OCI-LY1 (cell line): Measurements from ENCODE around the gene ANKH.

Experiments
- H2AFZ ChIP-seq: fragments of 200-600 bp; sonication (generic), shearing (Covaris generic); 2 replicates; pipeline ENCODE4 v1.6.0; 2014; ENCODE audit warnings: antibody characterized with exemption, mild to moderate bottlenecking, low read length
- H3F3A ChIP-seq: fragments of 200-600 bp; sonication (generic), shearing (Covaris generic); 2 replicates; pipeline ENCODE4 v1.6.0; 2014; ENCODE audit warnings: mild to moderate bottlenecking, antibody characterized with exemption, low read length, moderate library complexity; ENCODE audit not compliant: insufficient read depth
- H3K27ac ChIP-seq: fragments of 200-600 bp; sonication (generic); 2 replicates; pipeline ENCODE4 v1.5.1; 2014; ENCODE audit warnings: low read length, mixed run types, mild to moderate bottlenecking, low read depth; ENCODE audit not compliant: poor library complexity, severe bottlenecking
- H3K27me3 ChIP-seq: fragments of 200-600 bp; sonication (generic); 2 replicates; pipeline ENCODE4 v1.6.0; 2014; ENCODE audit warnings: antibody characterized with exemption, mild to moderate bottlenecking, low read length, moderate library complexity; ENCODE audit not compliant: insufficient read depth
- H3K36me3 ChIP-seq: fragments of 200-600 bp; sonication (generic); 2 replicates; pipeline ENCODE4 v1.6.1; 2014; ENCODE audit warnings: mild to moderate bottlenecking, antibody characterized with exemption, low read length, moderate library complexity, mixed read lengths; ENCODE audit not compliant: insufficient read depth
- H3K4me1 ChIP-seq: fragments of 200-600 bp; sonication (generic); 2 replicates; pipeline ENCODE4 v1.5.1; 2014; ENCODE audit warnings: mild to moderate bottlenecking, low read length, moderate library complexity; ENCODE audit not compliant: insufficient read depth, severe bottlenecking
- H3K4me2 ChIP-seq: fragments of 200-600 bp; sonication (generic), shearing (Covaris generic); 2 replicates; pipeline ENCODE4 v1.6.1; 2014; ENCODE audit warnings: low read length
- H3K4me3 ChIP-seq: fragments of 200-600 bp; sonication (generic); 2 replicates; pipeline ENCODE4 v1.5.1; 2014; ENCODE audit warnings: low read length, low read depth, mild to moderate bottlenecking, mixed read lengths; ENCODE audit not compliant: poor library complexity, severe bottlenecking
- H3K79me2 ChIP-seq: fragments of 200-600 bp; shearing (Covaris generic); 2 replicates; pipeline ENCODE4 v1.6.1; 2016; ENCODE audit warnings: mixed run types, low read length, mixed read lengths; ENCODE audit not compliant: insufficient read depth
- H3K9ac ChIP-seq: fragments of 200-600 bp; sonication (generic), shearing (Covaris generic); 2 replicates; pipeline ENCODE4 v1.6.1; 2014; ENCODE audit warnings: mild to moderate bottlenecking, low read length, mixed read lengths
- H3K9me2 ChIP-seq: fragments of 200-600 bp; sonication (generic), shearing (Covaris generic); 2 replicates; pipeline ENCODE4 v1.6.1; 2014; ENCODE audit warnings: low read depth, mild to moderate bottlenecking, low read length, mixed read lengths
- H3K9me3 ChIP-seq: fragments of 200-600 bp; shearing (Covaris generic); 2 replicates; pipeline ENCODE4 v1.6.1; 2014; ENCODE audit warnings: low read length, mixed read lengths
- H4K20me1 ChIP-seq: fragments of 200-600 bp; sonication (generic), shearing (Covaris generic); 2 replicates; pipeline ENCODE4 v1.6.0; 2016; ENCODE audit warnings: mild to moderate bottlenecking, low read length; ENCODE audit not compliant: insufficient read depth
- EZH2 ChIP-seq: fragments of 200-600 bp; sonication (generic), shearing (Covaris generic); IDR thresholded peaks from 2 replicates; pipeline ENCODE4 v1.8.0; 2017; ENCODE audit warnings: borderline replicate concordance, mixed run types, mild to moderate bottlenecking, antibody characterized with exemption, low read length, moderate library complexity, mixed read lengths
- TF ChIP-seq, protein P1 (sequence below): fragments of 200-600 bp; sonication (generic), shearing (Covaris generic); IDR thresholded peaks from 2 replicates; pipeline ENCODE4 v1.5.1; 2017; ENCODE audit warnings: mild to moderate bottlenecking, antibody characterized with exemption, low read length, moderate library complexity, mixed read lengths

ANKH gene

DNA sequence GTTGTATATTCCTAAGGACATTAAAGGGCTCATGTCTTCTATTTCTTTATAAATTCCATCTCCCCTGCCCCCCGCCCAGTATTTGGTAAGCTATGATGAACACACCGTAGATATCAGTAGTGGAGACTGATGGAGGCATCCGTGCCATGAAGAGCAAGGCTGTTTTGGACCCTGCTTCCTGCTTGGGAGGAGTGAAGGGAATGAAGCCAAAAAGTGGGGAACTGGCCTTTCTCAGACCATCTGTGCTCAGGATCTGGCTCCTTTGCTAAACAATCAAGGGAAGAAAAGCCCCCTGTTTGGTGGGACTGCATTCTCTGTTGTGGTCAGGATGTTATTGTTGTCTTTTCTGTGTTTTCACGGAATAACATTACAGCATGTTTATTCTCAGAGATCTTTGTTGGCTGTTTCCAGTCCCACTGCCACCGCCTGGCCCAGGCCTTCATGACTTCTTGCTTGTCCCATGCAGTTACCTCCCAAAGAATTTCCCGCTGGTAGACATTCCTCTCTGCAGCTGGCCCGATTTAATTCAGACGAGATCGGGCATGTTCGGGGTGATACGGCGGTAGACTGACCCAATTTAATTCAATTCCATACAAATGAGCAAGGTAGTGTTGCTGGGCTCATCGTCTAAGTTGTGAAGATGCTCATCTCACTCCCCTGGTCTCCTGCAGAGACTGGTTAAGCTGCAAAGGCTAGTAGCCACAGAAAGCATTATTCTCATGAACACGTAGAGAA, 31.4 kb upstream of the ANKH start:
- Histone ChIP-seq H3K9me3 (no peaks in the 10 kb centered on the region), H3K79me2 (no peaks in the 10 kb centered on the region), H3F3A (no peaks in the 10 kb centered on the region), H3K27me3 (no peaks in the 10 kb centered on the region), H3K9ac (no peak overlapping the region), H3K9me2 (no peaks in the 10 kb centered on the region), H3K4me2 (no peak overlapping the region), H4K20me1 (no peaks in the 10 kb centered on the region), H2AFZ (no peak overlapping the region), H3K27ac (no peak overlapping the region), H3K36me3 (no peaks in the 10 kb centered on the region), H3K4me1 (no peaks in the 10 kb centered on the region), H3K4me3 (no peak overlapping the region)
- TF ChIP-seq, protein P1, sequence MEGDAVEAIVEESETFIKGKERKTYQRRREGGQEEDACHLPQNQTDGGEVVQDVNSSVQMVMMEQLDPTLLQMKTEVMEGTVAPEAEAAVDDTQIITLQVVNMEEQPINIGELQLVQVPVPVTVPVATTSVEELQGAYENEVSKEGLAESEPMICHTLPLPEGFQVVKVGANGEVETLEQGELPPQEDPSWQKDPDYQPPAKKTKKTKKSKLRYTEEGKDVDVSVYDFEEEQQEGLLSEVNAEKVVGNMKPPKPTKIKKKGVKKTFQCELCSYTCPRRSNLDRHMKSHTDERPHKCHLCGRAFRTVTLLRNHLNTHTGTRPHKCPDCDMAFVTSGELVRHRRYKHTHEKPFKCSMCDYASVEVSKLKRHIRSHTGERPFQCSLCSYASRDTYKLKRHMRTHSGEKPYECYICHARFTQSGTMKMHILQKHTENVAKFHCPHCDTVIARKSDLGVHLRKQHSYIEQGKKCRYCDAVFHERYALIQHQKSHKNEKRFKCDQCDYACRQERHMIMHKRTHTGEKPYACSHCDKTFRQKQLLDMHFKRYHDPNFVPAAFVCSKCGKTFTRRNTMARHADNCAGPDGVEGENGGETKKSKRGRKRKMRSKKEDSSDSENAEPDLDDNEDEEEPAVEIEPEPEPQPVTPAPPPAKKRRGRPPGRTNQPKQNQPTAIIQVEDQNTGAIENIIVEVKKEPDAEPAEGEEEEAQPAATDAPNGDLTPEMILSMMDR, result no peak
- no peak for TF ChIP-seq EZH2

DNA sequence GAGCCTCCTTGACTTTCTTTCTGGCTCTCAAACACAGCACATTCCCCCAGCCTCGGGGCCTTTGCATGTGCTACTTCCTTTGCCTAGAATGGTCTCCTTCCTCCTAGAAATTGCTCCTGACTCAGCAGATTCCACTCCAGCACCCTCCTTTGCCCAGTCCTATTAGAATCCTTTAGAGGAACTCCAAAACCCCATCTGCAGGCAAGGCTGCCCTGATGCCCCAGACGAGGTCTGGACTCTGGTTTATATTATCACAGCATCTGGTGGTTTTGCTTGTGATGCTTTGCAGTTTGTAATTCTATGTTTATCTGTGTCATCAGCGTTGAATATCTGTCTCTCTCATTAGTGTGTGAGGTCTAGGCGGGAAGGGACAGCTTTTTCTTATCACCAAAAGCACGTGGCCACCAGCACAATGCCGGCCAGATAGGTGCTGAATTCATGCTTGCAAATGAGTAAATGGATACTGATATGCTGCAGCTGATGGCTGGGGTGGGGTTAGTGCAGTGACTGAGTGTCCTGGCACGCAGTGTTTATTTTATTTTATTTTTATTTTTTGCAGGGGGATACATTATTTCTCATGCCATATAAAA, 30.0 kb upstream of the ANKH start:
- Histone ChIP-seq H3K27ac (no peak overlapping the region), H3K4me2 (no peak overlapping the region), H3K4me3 (no peak overlapping the region), H3K9me3 (no peaks in the 10 kb centered on the region), H3K4me1 (no peaks in the 10 kb centered on the region), H3F3A (no peaks in the 10 kb centered on the region), H3K36me3 (no peaks in the 10 kb centered on the region), H3K9ac (no peak overlapping the region), H3K79me2 (no peaks in the 10 kb centered on the region), H4K20me1 (no peaks in the 10 kb centered on the region), H3K9me2 (no peaks in the 10 kb centered on the region), H2AFZ (no peak overlapping the region), H3K27me3 (no peaks in the 10 kb centered on the region)
- TF ChIP-seq, protein P1, result no peak
- TF ChIP-seq EZH2, result no peak

DNA sequence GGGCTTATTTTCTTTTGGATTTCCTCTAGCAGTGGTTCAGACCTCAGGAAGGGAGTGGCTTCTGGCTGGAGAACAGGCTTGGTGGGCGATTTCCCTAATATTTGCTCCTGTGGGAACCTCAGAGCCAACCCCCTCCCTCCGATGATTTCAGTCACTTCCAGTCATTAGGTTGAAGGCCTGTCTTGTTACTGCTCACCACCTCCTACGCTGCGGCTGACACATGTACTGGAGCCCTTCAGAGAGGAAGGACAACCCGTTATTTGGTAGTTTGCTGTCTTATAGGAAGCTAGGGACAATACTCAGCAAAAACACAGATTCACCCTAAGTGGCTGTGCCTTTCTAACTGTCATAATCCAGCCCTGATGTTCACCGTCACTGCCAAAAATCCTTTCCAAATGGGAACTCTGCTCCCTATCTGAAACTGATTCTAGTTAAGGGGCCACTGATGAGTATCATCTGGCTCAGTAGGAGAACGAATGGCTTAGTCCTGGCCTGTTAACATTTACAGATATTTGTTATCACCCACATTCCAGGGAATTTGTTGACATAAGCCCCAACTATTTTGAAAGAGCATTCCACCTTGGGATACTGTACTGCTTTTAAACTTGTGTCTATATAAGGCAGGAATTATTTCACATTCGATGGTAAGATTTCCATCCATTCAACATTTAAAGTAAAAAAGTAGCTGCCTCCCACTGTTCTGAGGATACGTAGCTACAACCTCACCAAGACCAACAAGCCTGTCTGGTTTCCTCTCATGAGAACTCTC, 29.3 kb upstream of the ANKH start:
- H3K36me3 ChIP-seq, result no peaks in the 10 kb centered on the region
- H3K27me3 ChIP-seq, result no peaks in the 10 kb centered on the region
- H3K9me2 ChIP-seq, result no peaks in the 10 kb centered on the region
- H3K9ac ChIP-seq, result no peak overlapping the region
- no peak overlapping the region for H3K4me3 ChIP-seq
- H3K9me3 ChIP-seq, result no peaks in the 10 kb centered on the region
- no peaks in the 10 kb centered on the region for H4K20me1 ChIP-seq
- no peaks in the 10 kb centered on the region for H3K4me1 ChIP-seq
- no peak overlapping the region for H2AFZ ChIP-seq
- TF ChIP-seq, protein P1, result no peak
- TF ChIP-seq EZH2, result no peak
- no peaks in the 10 kb centered on the region for H3K79me2 ChIP-seq
- no peak overlapping the region for H3K4me2 ChIP-seq
- H3F3A ChIP-seq, result no peaks in the 10 kb centered on the region
- H3K27ac ChIP-seq, result no peak overlapping the region
